OCI-LY3 (cell line): ENCODE results near the gene OSBPL9.

ENCODE experiments used
- H2AFZ ChIP-seq: fragments of 200-600, 300-600 bp; shearing (Covaris generic); 2 replicates; pipeline ENCODE4 v1.6.0; 2014; ENCODE audit warnings: antibody characterized with exemption, low read depth, low read length
- H3K27ac ChIP-seq: fragments of 200-600, 300-600 bp; sonication (generic); 2 replicates; pipeline ENCODE4 v1.5.1; 2014; ENCODE audit warnings: mild to moderate bottlenecking, low read length, moderate library complexity, mixed read lengths
- H3K27me3 ChIP-seq: fragments of 200-600, 300-600 bp; sonication (generic); 2 replicates; pipeline ENCODE4 v1.6.1; 2014; ENCODE audit warnings: low read depth, low read length, mixed read lengths
- H3K36me3 ChIP-seq: fragments of 200-600, 300-600 bp; sonication (generic); replicated peaks from 2 replicates; pipeline ENCODE3; 2014; ENCODE audit warnings: low read depth, low read length, mixed read lengths
- H3K4me1 ChIP-seq: fragments of 300-600, 200-600 bp; sonication (generic); 2 replicates; pipeline ENCODE4 v1.6.1; 2014; ENCODE audit warnings: low read length, mixed read lengths
- H3K4me2 ChIP-seq: fragments of 200-600, 300-600 bp; sonication (generic); 2 replicates; pipeline ENCODE4 v1.6.1; 2014; ENCODE audit warnings: low read length, mixed read lengths
- H3K4me3 ChIP-seq: fragments of 300-600, 200-600 bp; sonication (generic); 2 replicates; pipeline ENCODE4 v1.5.1; 2014; ENCODE audit warnings: antibody characterized with exemption, mild to moderate bottlenecking, low read length, moderate library complexity
- H3K79me2 ChIP-seq: fragments of 300-600, 200-600 bp; shearing (Covaris generic); 2 replicates; pipeline ENCODE4 v1.6.1; 2014; ENCODE audit warnings: mild to moderate bottlenecking, low read length, mixed read lengths
- H3K9ac ChIP-seq: fragments of 300-600, 200-600 bp; shearing (Covaris generic); 2 replicates; pipeline ENCODE4 v1.6.0; 2014; ENCODE audit warnings: mild to moderate bottlenecking, low read length, moderate library complexity
- H3K9me3 ChIP-seq: fragments of 200-600, 300-600 bp; shearing (Covaris generic); 2 replicates; pipeline ENCODE4 v1.6.1; 2014; ENCODE audit warnings: low read length, mixed read lengths; ENCODE audit not compliant: insufficient read depth
- H4K20me1 ChIP-seq: fragments of 200-600, 300-600 bp; sonication (generic); 2 replicates; pipeline ENCODE4 v1.6.1; 2016; ENCODE audit warnings: low read length, mixed read lengths; ENCODE audit not compliant: insufficient read depth
- EZH2phosphoT487 ChIP-seq: fragments of 200-600 bp; shearing (Covaris generic); IDR thresholded peaks from 2 replicates; pipeline ENCODE4 v1.6.1; 2018; ENCODE audit warnings: antibody characterized with exemption, mixed run types, low read depth
- TF ChIP-seq, protein P1 (sequence below): fragments of 200-600, 300-600 bp; sonication (generic); IDR thresholded peaks from 2 replicates; pipeline ENCODE4 v1.5.1; 2014; ENCODE audit warnings: antibody characterized with exemption, low read length, low read depth

OSBPL9 gene

DNA sequence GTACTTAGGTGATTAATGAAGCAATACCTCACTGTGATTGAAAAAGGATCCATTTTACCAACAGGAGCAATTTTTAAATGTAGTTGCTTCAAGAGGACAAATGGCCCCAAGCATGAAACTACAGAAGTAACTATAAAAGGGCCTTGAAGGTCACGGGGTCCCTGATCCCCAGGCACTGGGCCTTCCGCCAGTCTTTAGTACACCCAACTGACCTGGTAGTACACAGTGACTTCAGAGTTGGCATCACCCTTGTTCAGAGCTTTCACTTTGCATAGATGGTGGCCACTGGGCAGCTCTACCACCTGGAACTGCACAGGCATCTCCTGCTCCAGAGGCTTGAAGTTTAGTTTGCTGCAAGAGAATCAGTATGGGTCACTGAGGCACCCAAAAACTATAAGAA is 177.4 kb downstream of the OSBPL9 start:
- H3K4me1 ChIP-seq, result no peaks in the 10 kb centered on the region
- no peak overlapping the region for H2AFZ ChIP-seq
- no peaks in the 10 kb centered on the region for H3K27me3 ChIP-seq
- H4K20me1 ChIP-seq, result no peaks in the 10 kb centered on the region
- no peak overlapping the region for H3K4me3 ChIP-seq
- H3K9ac ChIP-seq, result no peak overlapping the region
- H3K79me2 ChIP-seq, result no peaks in the 10 kb centered on the region
- no peaks in the 10 kb centered on the region for H3K9me3 ChIP-seq
- TF ChIP-seq, protein P1, sequence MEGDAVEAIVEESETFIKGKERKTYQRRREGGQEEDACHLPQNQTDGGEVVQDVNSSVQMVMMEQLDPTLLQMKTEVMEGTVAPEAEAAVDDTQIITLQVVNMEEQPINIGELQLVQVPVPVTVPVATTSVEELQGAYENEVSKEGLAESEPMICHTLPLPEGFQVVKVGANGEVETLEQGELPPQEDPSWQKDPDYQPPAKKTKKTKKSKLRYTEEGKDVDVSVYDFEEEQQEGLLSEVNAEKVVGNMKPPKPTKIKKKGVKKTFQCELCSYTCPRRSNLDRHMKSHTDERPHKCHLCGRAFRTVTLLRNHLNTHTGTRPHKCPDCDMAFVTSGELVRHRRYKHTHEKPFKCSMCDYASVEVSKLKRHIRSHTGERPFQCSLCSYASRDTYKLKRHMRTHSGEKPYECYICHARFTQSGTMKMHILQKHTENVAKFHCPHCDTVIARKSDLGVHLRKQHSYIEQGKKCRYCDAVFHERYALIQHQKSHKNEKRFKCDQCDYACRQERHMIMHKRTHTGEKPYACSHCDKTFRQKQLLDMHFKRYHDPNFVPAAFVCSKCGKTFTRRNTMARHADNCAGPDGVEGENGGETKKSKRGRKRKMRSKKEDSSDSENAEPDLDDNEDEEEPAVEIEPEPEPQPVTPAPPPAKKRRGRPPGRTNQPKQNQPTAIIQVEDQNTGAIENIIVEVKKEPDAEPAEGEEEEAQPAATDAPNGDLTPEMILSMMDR, result no peak
- TF ChIP-seq EZH2phosphoT487, result no peak
- H3K36me3 ChIP-seq, result peaks cover 36% of the 10 kb centered on the region
- H3K27ac ChIP-seq, result no peak overlapping the region
- H3K4me2 ChIP-seq, result no peak overlapping the region

DNA sequence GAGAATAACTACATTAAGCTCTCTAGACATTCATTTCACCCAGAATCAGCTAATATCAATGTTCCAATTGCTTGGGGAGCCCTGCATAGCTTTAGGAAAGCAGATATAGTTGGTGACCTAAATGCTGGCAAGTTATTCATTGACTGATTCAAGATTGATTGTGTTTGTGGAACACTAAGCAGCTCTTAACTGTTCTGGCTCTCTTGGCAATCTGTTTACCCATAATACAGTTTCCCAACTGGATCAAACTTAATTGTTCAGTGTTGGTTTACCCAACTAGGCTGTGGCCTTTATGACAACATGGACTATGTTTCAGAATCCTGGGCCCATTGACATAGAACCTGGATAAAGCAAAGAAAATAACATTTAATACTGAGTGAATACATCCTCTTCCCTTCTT is 178.0 kb downstream of the OSBPL9 start:
- H2AFZ ChIP-seq, result no peak overlapping the region
- H3K27ac ChIP-seq, result no peak overlapping the region
- H3K4me3 ChIP-seq, result no peak overlapping the region
- H3K36me3 ChIP-seq, result peaks cover 34% of the 10 kb centered on the region
- no peaks in the 10 kb centered on the region for H3K27me3 ChIP-seq
- H3K9me3 ChIP-seq, result no peaks in the 10 kb centered on the region
- no peak overlapping the region for H3K9ac ChIP-seq
- H3K4me2 ChIP-seq, result no peak overlapping the region
- H4K20me1 ChIP-seq, result no peaks in the 10 kb centered on the region
- H3K79me2 ChIP-seq, result no peaks in the 10 kb centered on the region
- TF ChIP-seq, protein P1, result no peak
- no peak for TF ChIP-seq EZH2phosphoT487
- H3K4me1 ChIP-seq, result no peaks in the 10 kb centered on the region

DNA sequence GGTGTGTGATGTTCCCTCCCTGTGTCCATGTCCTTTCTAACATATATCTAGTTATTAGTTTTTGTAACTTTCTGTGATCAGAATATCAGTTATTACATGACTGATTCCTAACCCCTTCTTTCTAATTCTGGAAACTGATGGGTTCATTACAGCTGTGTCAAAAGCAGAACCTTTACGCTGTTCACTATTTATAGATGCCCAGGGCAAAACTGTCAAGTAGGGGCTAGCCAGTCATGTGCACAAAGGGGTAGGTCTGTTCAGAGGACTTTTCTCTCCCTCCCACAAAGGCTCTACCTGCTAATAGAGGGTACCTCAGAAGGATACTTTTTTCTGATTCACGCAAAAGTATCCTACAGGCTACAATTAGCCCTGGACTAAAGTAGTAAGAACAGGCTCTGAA is 182.5 kb downstream of the OSBPL9 start:
- Histone ChIP-seq H2AFZ (no peak overlapping the region), H4K20me1 (no peaks in the 10 kb centered on the region), H3K9ac (no peak overlapping the region), H3K4me3 (no peak overlapping the region), H3K27ac (no peak overlapping the region), H3K4me2 (no peak overlapping the region), H3K27me3 (no peaks in the 10 kb centered on the region), H3K4me1 (no peaks in the 10 kb centered on the region), H3K9me3 (no peaks in the 10 kb centered on the region), H3K79me2 (no peaks in the 10 kb centered on the region), H3K36me3 (peaks cover 8% of the 10 kb centered on the region)
- TF ChIP-seq, protein P1, result no peak
- no peak for TF ChIP-seq EZH2phosphoT487

DNA sequence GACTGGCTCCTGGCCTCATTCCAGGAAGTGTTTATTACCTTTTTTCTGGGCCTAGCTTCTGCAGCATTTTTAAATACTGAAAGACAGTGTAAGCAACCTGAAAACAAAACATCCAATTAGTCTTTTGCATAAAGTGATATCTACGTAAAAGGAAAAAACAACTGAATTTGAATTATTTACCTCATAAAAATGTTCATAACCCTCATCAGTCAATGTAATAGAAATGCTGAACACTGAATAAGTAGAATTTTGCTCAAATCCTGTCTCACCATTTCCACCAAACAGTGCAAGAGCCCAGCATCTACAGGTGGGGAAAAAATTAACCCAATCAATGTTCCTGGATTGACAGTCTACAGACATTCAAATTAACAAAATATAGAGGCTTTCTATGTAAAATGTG is 197.6 kb downstream of the OSBPL9 start:
- Histone ChIP-seq H3K36me3 (peaks cover 12% of the 10 kb centered on the region), H3K27ac (0 out of 2 replicates have a peak overlapping the region, but pooled peaks have one; percentile 48), H3K9me3 (no peaks in the 10 kb centered on the region), H2AFZ (no peak overlapping the region), H3K9ac (no peak overlapping the region), H3K27me3 (no peaks in the 10 kb centered on the region), H3K4me1 (peaks cover 15% of the 10 kb centered on the region), H3K79me2 (no peaks in the 10 kb centered on the region), H3K4me2 (0 out of 2 replicates have a peak overlapping the region, but pooled peaks have one; percentile 14), H3K4me3 (no peak overlapping the region), H4K20me1 (no peaks in the 10 kb centered on the region)
- TF ChIP-seq, protein P1, result no peak
- no peak for TF ChIP-seq EZH2phosphoT487
